GM12878 (cell line): ENCODE results near the gene AKR1C1.
"Not testable (repeated sequence)": the region's sequence is repeated elsewhere in the genome, so short reads cannot be mapped to it uniquely, and the experiment has no call there.

Experiments used
- CBX5 ChIP-seq: sonication (generic); IDR thresholded peaks from 2 replicates; pipeline ENCODE4 v1.6.1; 2016; ENCODE audit warnings: low read depth, moderate library complexity, mild to moderate bottlenecking, inconsistent platforms
- CTCF ChIP-seq, 3 experiments: IDR thresholded peaks in 2 of 3; conservative IDR thresholded peaks in 1 of 3; 2 replicates each; pipeline ENCODE4 v1.5.1; 2011; ENCODE audit warnings: low read depth in 3 of 3, low read length in 3 of 3, mild to moderate bottlenecking in 3 of 3, control low read depth in 2 of 3, moderate library complexity in 2 of 3, inconsistent platforms in 1 of 3, mixed read lengths in 1 of 3; ENCODE audit not compliant: control insufficient read depth in 2 of 3, insufficient read depth in 1 of 3; ENCODE audit errors: extremely low read depth in 1 of 3
- GABPA ChIP-seq: IDR thresholded peaks from 2 replicates; pipeline ENCODE4 v1.6.1; 2014; ENCODE audit warnings: antibody characterized with exemption, low read depth, mild to moderate bottlenecking, inconsistent platforms
- HDAC6 ChIP-seq: fragments of 200-600 bp; sonication (generic); IDR thresholded peaks from one replicate; pipeline ENCODE4 v1.8.0; 2017; ENCODE audit warnings: antibody characterized with exemption; ENCODE audit not compliant: unreplicated experiment
- MXI1 ChIP-seq: fragments of 150-350 bp; IDR thresholded peaks from 2 replicates; pipeline ENCODE4 v1.6.1; 2011; ENCODE audit warnings: low read depth, mild to moderate bottlenecking, inconsistent platforms, low read length, improper control_type of control experiment
- NFIC ChIP-seq: IDR thresholded peaks from 2 replicates; pipeline ENCODE4 v1.6.1; 2012; ENCODE audit warnings: low read depth, mild to moderate bottlenecking, inconsistent platforms, low read length, moderate library complexity
- POLR2A ChIP-seq: IDR thresholded peaks from 2 replicates; pipeline ENCODE4 v1.6.1; 2011; ENCODE audit warnings: low read depth, mild to moderate bottlenecking, low read length
- TF ChIP-seq, protein P1 (sequence below): IDR thresholded peaks from 2 replicates; pipeline ENCODE4 v1.6.1; 2012; ENCODE audit warnings: low read depth, low read length, improper control_type of control experiment

GRCh38 chr10:4994260-4994659 is 31.0 kb downstream of the AKR1C1 start:
- TF ChIP-seq CBX5; CTCF (IDR thresholded peaks at IDR 0.05 in 2 of 3, conservative IDR thresholded peaks at IDR 0.05 in 1 of 3; ENCODE audit: control insufficient read depth in 2 of 3, extremely low read depth in 1 of 3, insufficient read depth in 1 of 3, low read depth in 3 of 3, low read length in 3 of 3); MXI1; POLR2A; GABPA; HDAC6; NFIC: not testable (repeated sequence)
- TF ChIP-seq, protein P1, sequence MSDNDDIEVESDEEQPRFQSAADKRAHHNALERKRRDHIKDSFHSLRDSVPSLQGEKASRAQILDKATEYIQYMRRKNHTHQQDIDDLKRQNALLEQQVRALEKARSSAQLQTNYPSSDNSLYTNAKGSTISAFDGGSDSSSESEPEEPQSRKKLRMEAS: not testable (repeated sequence)
